A673 (cell line): ENCODE data around the gene TUBA3E.

ENCODE experiments used
- EZH2 ChIP-seq: fragments of 200-600 bp; sonication (generic); IDR thresholded peaks from 2 replicates; pipeline ENCODE4 v1.6.1; 2017; ENCODE audit warnings: borderline replicate concordance, low read depth, mild to moderate bottlenecking, mixed read lengths, antibody characterized with exemption, low read length; ENCODE audit not compliant: poor library complexity, severe bottlenecking
- TF ChIP-seq, protein P1 (sequence below): fragments of 300-800, 200-600 bp; sonication (generic); conservative IDR thresholded peaks from 2 replicates; pipeline ENCODE4 v1.5.1; 2017; ENCODE audit warnings: low read depth, mild to moderate bottlenecking, antibody characterized with exemption, low read length, moderate library complexity, mixed read lengths

GRCh38 chr2:130246430-130246829, 48.2 kb upstream of the TUBA3E start:
- TF ChIP-seq, protein P1, sequence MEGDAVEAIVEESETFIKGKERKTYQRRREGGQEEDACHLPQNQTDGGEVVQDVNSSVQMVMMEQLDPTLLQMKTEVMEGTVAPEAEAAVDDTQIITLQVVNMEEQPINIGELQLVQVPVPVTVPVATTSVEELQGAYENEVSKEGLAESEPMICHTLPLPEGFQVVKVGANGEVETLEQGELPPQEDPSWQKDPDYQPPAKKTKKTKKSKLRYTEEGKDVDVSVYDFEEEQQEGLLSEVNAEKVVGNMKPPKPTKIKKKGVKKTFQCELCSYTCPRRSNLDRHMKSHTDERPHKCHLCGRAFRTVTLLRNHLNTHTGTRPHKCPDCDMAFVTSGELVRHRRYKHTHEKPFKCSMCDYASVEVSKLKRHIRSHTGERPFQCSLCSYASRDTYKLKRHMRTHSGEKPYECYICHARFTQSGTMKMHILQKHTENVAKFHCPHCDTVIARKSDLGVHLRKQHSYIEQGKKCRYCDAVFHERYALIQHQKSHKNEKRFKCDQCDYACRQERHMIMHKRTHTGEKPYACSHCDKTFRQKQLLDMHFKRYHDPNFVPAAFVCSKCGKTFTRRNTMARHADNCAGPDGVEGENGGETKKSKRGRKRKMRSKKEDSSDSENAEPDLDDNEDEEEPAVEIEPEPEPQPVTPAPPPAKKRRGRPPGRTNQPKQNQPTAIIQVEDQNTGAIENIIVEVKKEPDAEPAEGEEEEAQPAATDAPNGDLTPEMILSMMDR: no peak
- no peak for TF ChIP-seq EZH2
